Endothelial cell of umbilical vein (primary cell): ENCODE results near the gene P2RX1. TPM values are rescaled to one million over a fixed set of nuclear protein-coding genes. Genes with fewer than 3 reads are reported as not detected.

ENCODE experiments used
- BruUV-seq: library from RNA; stranded (reverse); fragments of 400-500 nt; replicated peaks from 2 replicates; lab custom pipeline; 2021; lab: Mats Ljungman, UMichigan
- CTCF ChIA-PET: fragments of 300-600, 350-600 bp; sonication (Branson Sonifier 250); formaldehyde crosslinking; loops from one replicate; lab custom pipeline; 2021; ENCODE audit warnings: antibody characterized with exemption, inconsistent platforms; lab: Charles Lee
- POLR2A ChIA-PET: fragments of 300-600, 350-600 bp; sonication (Branson Sonifier 250); formaldehyde crosslinking; loops from one replicate; lab custom pipeline; 2021; ENCODE audit warnings: antibody characterized with exemption, inconsistent platforms; lab: Charles Lee
- DNase-seq: peaks from one replicate; pipeline ENCODE4 v3.0.0-alpha.2; 2011; ENCODE audit warnings: low read depth, low spot score
- FAIRE-seq: peaks from 2 replicates; lab custom pipeline; 2011; peaks lifted over from hg19 to GRCh38; lab: Jason Lieb, UNC
- H2AFZ ChIP-seq: 2 replicates; pipeline ENCODE4 v1.6.0; 2012; ENCODE audit warnings: low read depth, low read length, control low read depth, inconsistent platforms
- H3K27ac ChIP-seq: 2 replicates; pipeline ENCODE4 v1.5.1; 2011; ENCODE audit warnings: low read depth, mild to moderate bottlenecking, control low read depth, low read length, moderate library complexity; ENCODE audit not compliant: insufficient read depth
- H3K27me3 ChIP-seq, 2 experiments: 2 replicates each; pipeline versions ENCODE4 v1.6.0 to v1.6.1; 2011; ENCODE audit warnings: low read length in 2 of 2, mixed read lengths in 1 of 2; ENCODE audit not compliant: control insufficient read depth in 2 of 2, insufficient read depth in 2 of 2
- H3K36me3 ChIP-seq, 2 experiments: 2 replicates in 1 of 2; 3 replicates in 1 of 2; pipeline ENCODE4 v1.5.1; 2011; ENCODE audit warnings: low read length in 2 of 2, mild to moderate bottlenecking in 1 of 2, moderate library complexity in 1 of 2; ENCODE audit not compliant: control insufficient read depth in 2 of 2, insufficient read depth in 2 of 2; ENCODE audit errors: extremely low read depth in 1 of 2
- H3K4me1 ChIP-seq: 3 replicates; pipeline ENCODE4 v1.5.1; 2011; ENCODE audit warnings: mild to moderate bottlenecking, low read length; ENCODE audit not compliant: control insufficient read depth, insufficient read depth; ENCODE audit errors: extremely low read depth
- H3K4me2 ChIP-seq: 2 replicates; pipeline ENCODE4 v1.6.1; 2011; ENCODE audit warnings: low read length, control low read depth, mixed read lengths; ENCODE audit not compliant: insufficient read depth
- H3K4me3 ChIP-seq, 3 experiments: fragments of 200-600 bp in 1 of 3; sonication (generic), shearing (Covaris generic) in 1 of 3; replicated peaks in 1 of 3; 2 replicates each; pipeline ENCODE4 v1.5.1; 2011 to 2016; ENCODE audit warnings: control low read depth in 3 of 3, low read length in 3 of 3, mild to moderate bottlenecking in 2 of 3, inconsistent platforms in 1 of 3, low read depth in 1 of 3, moderate library complexity in 1 of 3; ENCODE audit not compliant: insufficient read depth in 1 of 3
- H3K79me2 ChIP-seq: 2 replicates; pipeline ENCODE4 v1.6.0; 2012; ENCODE audit warnings: low read length, inconsistent platforms; ENCODE audit not compliant: control insufficient read depth, insufficient read depth
- H3K9ac ChIP-seq: replicated peaks from 2 replicates; pipeline ENCODE3; 2011; ENCODE audit warnings: low read length, control low read depth; ENCODE audit not compliant: insufficient read depth; ENCODE audit errors: extremely low read depth
- H3K9me1 ChIP-seq: replicated peaks from 3 replicates; pipeline ENCODE4 v1.6.0; 2011; ENCODE audit warnings: mild to moderate bottlenecking, low read length; ENCODE audit not compliant: control insufficient read depth, insufficient read depth; ENCODE audit errors: extremely low read depth
- H3K9me3 ChIP-seq: replicated peaks from 2 replicates; pipeline ENCODE4 v1.5.1; 2012; ENCODE audit warnings: low read length, inconsistent platforms; ENCODE audit not compliant: control insufficient read depth, insufficient read depth
- H4K20me1 ChIP-seq: replicated peaks from 2 replicates; pipeline ENCODE3; 2011; ENCODE audit warnings: mild to moderate bottlenecking, low read length; ENCODE audit not compliant: control insufficient read depth, insufficient read depth; ENCODE audit errors: extremely low read depth
- EZH2 ChIP-seq: IDR thresholded peaks from 2 replicates; pipeline ENCODE4 v1.6.1; 2012; ENCODE audit warnings: borderline replicate concordance, low read depth, mild to moderate bottlenecking, moderate library complexity, low read length, inconsistent platforms; ENCODE audit not compliant: severe bottlenecking
- FOS ChIP-seq: IDR thresholded peaks from 2 replicates; pipeline ENCODE4 v1.6.1; 2011; ENCODE audit warnings: mild to moderate bottlenecking, low read length, moderate library complexity, borderline replicate concordance; ENCODE audit not compliant: insufficient read depth
- GATA2 ChIP-seq: IDR thresholded peaks from 2 replicates; pipeline ENCODE4 v1.7.0; 2011; ENCODE audit warnings: low read depth, mild to moderate bottlenecking, moderate library complexity, mixed read lengths, low read length; ENCODE audit not compliant: insufficient read length, insufficient read depth
- JUN ChIP-seq: IDR thresholded peaks from 2 replicates; pipeline ENCODE4 v1.6.1; 2011; ENCODE audit warnings: borderline replicate concordance, low read depth; ENCODE audit not compliant: insufficient read length, insufficient read depth
- MYC ChIP-seq: IDR thresholded peaks from one replicate; pipeline ENCODE4 v1.6.1; 2011; ENCODE audit warnings: mild to moderate bottlenecking, low read depth, low read length
- POLR2A ChIP-seq: IDR thresholded peaks from 2 replicates; pipeline ENCODE4 v1.6.1; 2012; ENCODE audit warnings: low read depth, mild to moderate bottlenecking, control low read depth, low read length
- POLR2AphosphoS5 ChIP-seq: IDR thresholded peaks from 2 replicates; pipeline ENCODE4 v1.6.1; 2012; ENCODE audit warnings: low read depth, mild to moderate bottlenecking, control low read depth, low read length, moderate library complexity; ENCODE audit not compliant: insufficient read depth
- dilution Hi-C: fragments of 300-500 bp; cut with MboI; formaldehyde crosslinking; loops from one replicate; pipeline ENCODE4 v1.15.0; 2019; ENCODE audit warnings: low sequenced_read_pairs; ENCODE audit not compliant: extremely low pct_ligation_motif_present
- intact Hi-C: fragments of 100-400 bp; cut with micrococcal nuclease; formaldehyde crosslinking; loops from one replicate; pipeline ENCODE4 v1.10.0; 2022
- polyA plus RNA-seq, 4 experiments: library from polyadenylated mRNA; depleted of rRNA in 3 of 4; stranded (reverse) in 3 of 4; unstranded in 1 of 4; fragments of >200 nt; gene quantifications; 2 replicates each; pipeline versions ENCODE4 v1.2.1 to v1.2.3, GENCODE V29; 2011 to 2012; ENCODE audit warnings: missing spikeins in 1 of 4
- total RNA-seq: library from RNA; stranded (reverse); gene quantifications from 2 replicates; pipeline ENCODE4 v1.2.3, GENCODE V29; 2021
- TF ChIP-seq, protein P1 (sequence below), 2 donors: IDR thresholded peaks; 1 replicate in 1 of 2; 2 replicates in 1 of 2; pipeline ENCODE4 v1.5.1; 2011; ENCODE audit warnings: low read length in 2 of 2, mild to moderate bottlenecking in 2 of 2, moderate library complexity in 2 of 2, control low read depth in 1 of 2, inconsistent platforms in 1 of 2, low read depth in 1 of 2; ENCODE audit not compliant: insufficient read depth in 1 of 2; ENCODE audit errors: extremely low read depth in 1 of 2
- TF ChIP-seq, protein P2 (sequence below): IDR thresholded peaks from 2 replicates; pipeline ENCODE4 v1.6.1; 2011; ENCODE audit not compliant: insufficient read depth, insufficient read length

The P2RX1 gene
- total and polyA plus RNA-seq, 2 donors (not counting 3 experiments of a cell fraction or from before 2014, with no cell fraction given) = not detected

DNA sequence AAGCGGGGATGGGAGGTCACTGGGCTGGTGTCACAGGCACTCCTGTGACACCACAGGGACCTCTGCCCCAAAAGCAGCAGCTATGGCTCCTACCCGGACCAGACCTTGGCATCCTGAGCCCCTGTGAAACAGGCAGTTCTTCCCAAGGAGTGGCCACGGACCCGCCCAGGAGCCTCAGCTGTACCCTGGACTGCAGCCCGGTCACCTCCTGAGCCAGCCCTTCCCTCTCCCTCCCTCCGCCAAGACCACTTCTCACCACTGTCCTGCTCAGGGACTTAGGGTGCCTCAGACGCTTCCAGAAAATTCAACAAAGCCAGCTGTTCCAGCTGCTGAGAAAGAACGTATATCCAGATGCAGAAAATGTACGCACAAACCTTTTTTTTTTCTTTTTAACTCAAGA is 56.3 kb downstream of the P2RX1 start:
- Histone ChIP-seq H3K4me1 (no peaks in the 10 kb centered on the region), H3K4me2 (no peak overlapping the region), H3K9me3 (no peaks in the 10 kb centered on the region), H2AFZ (no peak overlapping the region), H3K4me3 (no peak overlapping the region), H3K79me2 (no peaks in the 10 kb centered on the region), H3K9ac (no peak overlapping the region), H3K27ac (no peak overlapping the region), H3K36me3 (peaks cover 0 to 5% of the 10 kb centered on the region in 2 experiments), H3K27me3 (no peaks in the 10 kb centered on the region), H4K20me1 (no peaks in the 10 kb centered on the region), H3K9me1 (no peaks in the 10 kb centered on the region)
- ChIA-PET POLR2A (no interaction called here), CTCF (interaction anchor here (0.8 to 3.3 kb wide), 3 partner anchors 14 to 53 kb away, joined by 3 to 13 read pairs (median 6); partner anchors contain the start of gene NCBP3)
- DNase-seq = no peak
- no TSS peak for BruUV-seq
- intact Hi-C loops (no loop called here), dilution Hi-C loops (no loop called here)
- no peak for FAIRE-seq
- TF ChIP-seq GATA2 = no peak
- no peak for TF ChIP-seq JUN

DNA sequence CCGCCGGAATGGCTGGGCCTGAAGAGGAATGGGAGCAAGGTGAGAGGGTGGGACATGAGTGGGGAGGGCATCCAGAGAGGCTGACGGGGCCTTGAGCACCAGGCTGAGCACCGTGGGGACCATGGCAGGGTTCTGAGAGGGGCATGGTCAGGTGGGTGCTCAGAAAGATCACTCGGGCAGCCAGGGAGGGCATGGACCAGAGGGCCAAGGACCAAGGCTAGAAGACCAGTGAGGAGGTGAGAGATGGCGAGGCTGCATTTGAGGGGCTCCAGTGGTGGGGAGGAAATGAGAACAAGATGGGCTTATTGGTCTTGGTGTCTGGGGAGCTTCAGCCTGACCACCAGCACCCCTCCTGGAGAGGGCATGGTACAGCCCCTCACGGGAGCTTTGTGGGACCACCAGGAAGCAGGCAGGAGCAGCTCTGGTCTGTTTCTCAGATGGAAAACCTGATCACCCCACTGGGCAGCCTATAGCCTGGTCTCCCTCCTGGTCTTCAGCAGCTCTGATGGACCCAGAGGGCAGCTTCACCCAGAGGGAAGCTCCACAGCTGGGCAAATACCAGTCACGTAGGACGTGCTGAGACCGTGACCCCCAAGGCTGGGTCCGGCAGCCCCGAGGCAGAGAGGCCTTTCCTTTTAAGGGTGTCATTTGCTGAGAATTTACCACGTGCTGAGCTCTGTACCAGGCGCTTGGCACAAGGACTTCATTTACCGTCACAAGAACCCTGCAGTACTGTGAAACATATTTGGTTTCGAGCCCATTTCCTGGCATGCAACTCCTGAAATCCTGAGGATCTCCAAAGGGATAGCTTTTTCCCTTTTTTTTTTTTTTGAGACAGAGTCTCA is 58.8 kb downstream of the P2RX1 start:
- TF ChIP-seq MYC (no peak), EZH2 (no peak), POLR2AphosphoS5 (no peak), JUN (no peak), POLR2A (no peak), GATA2 (no peak), FOS (no peak)
- TF ChIP-seq, protein P1, sequence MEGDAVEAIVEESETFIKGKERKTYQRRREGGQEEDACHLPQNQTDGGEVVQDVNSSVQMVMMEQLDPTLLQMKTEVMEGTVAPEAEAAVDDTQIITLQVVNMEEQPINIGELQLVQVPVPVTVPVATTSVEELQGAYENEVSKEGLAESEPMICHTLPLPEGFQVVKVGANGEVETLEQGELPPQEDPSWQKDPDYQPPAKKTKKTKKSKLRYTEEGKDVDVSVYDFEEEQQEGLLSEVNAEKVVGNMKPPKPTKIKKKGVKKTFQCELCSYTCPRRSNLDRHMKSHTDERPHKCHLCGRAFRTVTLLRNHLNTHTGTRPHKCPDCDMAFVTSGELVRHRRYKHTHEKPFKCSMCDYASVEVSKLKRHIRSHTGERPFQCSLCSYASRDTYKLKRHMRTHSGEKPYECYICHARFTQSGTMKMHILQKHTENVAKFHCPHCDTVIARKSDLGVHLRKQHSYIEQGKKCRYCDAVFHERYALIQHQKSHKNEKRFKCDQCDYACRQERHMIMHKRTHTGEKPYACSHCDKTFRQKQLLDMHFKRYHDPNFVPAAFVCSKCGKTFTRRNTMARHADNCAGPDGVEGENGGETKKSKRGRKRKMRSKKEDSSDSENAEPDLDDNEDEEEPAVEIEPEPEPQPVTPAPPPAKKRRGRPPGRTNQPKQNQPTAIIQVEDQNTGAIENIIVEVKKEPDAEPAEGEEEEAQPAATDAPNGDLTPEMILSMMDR (IDR thresholded peaks at IDR 0.05; ENCODE audit: extremely low read depth in 1 of 2, insufficient read depth in 1 of 2, low read depth in 1 of 2, low read length in 2 of 2) = no peak
- TF ChIP-seq, protein P2, sequence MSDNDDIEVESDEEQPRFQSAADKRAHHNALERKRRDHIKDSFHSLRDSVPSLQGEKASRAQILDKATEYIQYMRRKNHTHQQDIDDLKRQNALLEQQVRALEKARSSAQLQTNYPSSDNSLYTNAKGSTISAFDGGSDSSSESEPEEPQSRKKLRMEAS = no peak
- no peak overlapping the region for H2AFZ ChIP-seq
- dilution Hi-C loops (no loop called here), intact Hi-C loops (no loop called here)
- no peaks in the 10 kb centered on the region for H4K20me1 ChIP-seq
- no peak overlapping the region for H3K4me3 ChIP-seq
- H3K9me3 ChIP-seq = no peaks in the 10 kb centered on the region
- no peaks in the 10 kb centered on the region for H3K27me3 ChIP-seq
- no TSS peak for BruUV-seq
- ChIA-PET POLR2A (interaction anchor here (1.2 kb wide), 1 partner anchor 14 kb away, joined by 3 read pairs; no protein-coding TSS in a partner anchor), CTCF (interaction anchor here (0.5 to 1.9 kb wide), 5 partner anchors 10 to 59 kb away, joined by 3 to 10 read pairs (median 3); partner anchors contain the start of gene NCBP3)
- no peaks in the 10 kb centered on the region for H3K79me2 ChIP-seq
- H3K9me1 ChIP-seq = no peaks in the 10 kb centered on the region
- no peak overlapping the region for H3K27ac ChIP-seq
- H3K9ac ChIP-seq = no peak overlapping the region
- H3K4me2 ChIP-seq = no peak overlapping the region
- peaks cover 0 to 5% of the 10 kb centered on the region in 2 experiments for H3K36me3 ChIP-seq
- H3K4me1 ChIP-seq = no peaks in the 10 kb centered on the region
- FAIRE-seq (no peak), DNase-seq (no peak)
